GM19043 (cell line): ENCODE measurements around the gene B4GALT3.

Experiments
- ATAC-seq: cut with Tn5 transposase; IDR thresholded peaks from one replicate; pipeline ENCODE4 v1.9.1; 2021; ENCODE audit warnings: low read depth; ENCODE audit not compliant: unreplicated experiment

B4GALT3 gene

DNA sequence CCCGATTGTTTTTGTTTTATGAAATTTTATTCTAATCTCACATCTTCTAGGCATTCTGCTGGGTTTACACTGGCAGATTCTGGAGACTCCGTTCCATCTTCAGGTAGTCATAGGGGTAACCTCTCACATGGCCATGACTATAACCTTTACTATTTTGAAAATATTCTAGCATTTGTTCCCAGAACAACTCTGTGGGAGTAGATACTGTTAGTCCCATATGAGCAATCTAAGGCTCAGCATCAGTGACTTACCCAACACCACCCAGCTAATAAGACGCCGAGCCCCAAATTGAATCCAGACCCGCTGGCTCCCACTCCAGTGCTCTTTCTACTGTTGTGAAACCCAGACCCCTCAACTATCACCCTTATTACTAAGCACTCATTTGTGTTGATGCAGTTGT is 11.7 kb upstream of the B4GALT3 start:
- ATAC-seq, result no peak

DNA sequence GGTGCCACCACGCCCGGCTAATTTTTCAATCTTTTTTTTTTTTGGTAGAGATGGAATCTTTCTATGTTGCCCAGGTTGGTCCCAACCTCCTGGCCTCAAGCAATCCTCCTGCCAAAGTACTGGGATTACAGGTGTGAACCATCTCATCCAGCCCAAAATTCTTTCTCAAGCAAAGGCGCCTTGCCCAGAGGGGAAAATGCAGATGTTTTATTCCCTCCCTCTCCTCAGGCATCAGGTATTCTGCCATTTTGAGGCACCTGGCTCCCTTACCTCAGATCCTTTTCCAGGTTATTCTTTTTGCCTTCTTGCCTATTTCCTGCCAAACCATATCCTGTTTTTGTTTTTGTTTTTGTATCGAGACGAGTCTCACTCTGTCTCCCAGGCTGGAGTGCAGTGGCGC is 11.1 kb upstream of the B4GALT3 start:
- no peak for ATAC-seq

DNA sequence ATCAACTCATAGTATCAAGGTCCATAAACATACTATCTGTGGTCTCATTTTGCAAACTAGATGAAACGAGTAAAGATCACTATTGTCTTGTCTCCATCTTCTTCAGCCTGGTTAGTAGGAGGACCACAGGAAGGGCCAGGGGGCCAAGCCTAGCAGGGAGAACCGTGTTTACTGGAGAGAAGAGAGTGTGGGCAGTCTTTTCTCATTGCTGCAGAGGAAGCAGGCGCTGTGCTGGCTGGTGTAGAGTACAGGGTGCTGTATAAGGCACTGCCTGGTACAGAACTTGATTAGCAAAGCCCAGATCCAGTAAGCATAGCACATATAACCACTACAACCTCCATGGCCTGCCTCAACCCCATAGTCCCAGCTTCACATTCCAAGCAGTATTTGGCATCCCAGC is 10.0 kb upstream of the B4GALT3 start:
- ATAC-seq, result no peak

DNA sequence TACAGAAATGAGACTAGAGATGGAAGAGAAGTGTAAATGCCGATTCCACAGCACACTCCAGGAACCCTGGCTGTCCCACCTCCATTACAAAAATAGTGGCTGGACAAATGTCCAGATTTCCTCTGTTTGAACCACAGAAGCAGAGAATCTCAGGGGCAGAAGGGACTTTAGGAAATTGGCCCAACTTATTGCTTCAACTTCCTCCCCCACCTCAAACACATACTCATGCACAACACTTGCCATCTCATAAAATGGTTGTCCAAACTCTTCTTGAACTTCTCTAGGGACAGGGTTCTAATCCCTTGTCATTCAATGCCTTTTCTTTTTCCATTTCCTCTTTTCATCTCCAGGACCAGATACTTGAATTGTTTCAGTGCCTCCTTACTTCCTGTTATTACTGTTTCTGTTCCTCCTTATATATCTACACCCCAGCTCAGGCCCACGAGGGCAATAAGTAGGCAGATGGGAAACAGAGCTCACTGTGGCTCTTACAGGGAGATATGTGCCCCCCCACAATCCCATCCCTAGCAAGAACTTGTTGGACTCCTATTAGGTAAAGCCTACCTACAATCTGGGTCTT is 8.5 kb upstream of the B4GALT3 start:
- ATAC-seq, result no peak

DNA sequence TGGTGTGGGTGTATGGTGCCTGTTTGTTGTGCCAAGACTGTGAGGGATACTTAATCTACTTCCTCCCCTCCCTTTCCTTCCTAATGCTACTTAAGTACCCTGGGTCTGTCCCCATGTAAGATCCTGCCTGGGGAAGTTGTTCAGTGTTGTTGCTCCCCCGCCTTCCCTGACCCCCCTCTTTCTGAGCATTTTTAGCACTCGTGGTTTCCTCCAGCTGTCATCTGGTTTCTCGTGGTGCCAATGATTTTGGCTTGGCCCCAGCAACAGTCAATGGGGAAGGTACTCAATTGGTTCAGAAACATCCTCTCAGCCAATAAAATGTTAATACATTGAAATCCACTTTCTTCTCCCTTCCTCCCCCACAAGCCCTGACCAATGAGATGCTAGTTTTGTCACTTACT is 8.0 kb upstream of the B4GALT3 start:
- peak; percentile 63 for ATAC-seq

DNA sequence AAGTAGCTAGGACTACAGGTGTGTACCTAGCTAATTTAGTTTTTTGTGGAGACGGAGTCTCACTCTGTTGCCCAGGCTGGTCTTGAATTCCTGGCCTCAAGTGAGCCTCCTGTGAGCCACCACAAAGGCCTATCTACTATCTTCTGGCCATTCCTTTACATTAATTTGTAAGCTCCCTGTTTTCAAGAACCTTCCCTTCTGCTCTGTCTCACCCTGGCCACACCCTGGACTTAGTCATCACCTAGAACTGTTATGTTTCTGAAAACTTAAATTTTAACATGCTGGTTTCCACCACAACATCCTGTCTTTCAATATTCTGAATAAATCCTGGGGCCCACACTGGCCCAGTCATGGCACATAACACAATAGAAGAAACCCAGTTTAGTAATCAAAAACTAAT is 4.9 kb upstream of the B4GALT3 start:
- ATAC-seq, result peak; percentile 30

DNA sequence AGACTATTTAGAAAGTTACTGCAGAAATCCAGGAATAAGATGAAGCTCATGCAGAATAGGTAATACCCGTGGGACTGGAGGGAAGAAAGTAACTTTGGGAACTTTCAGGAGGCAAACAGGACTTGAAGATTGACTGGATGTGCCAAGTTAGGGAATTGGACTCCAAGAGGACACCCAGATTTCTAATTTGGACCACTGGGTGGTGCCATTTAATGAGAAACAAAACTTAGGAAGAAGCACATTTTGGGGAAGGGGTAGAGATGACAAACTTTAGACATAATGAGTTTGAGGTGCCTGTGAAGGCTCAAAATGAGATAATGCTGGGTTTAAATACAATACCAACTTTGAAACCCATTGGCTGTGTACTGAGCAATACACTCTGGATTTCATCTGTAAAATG is 3.3 kb upstream of the B4GALT3 start:
- no peak for ATAC-seq

DNA sequence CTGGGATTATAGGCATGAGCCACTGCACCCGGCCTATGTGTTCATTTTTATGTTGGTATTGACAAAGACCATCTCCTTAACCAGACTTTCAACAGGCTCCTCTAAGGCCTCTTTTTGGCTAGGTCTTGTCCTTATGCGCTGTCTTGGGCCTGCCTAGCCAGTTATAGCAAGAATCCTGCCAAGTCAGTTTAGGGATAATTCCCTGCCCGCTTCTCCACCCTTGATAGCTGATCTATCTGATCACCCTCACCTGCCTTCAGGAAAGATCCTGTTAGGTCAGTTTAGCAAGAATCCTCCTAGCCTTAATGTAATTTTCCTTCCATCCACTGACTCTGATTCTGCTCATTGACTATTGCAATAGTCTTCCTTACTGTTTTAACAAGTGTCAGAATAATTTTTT is 2.4 kb upstream of the B4GALT3 start:
- no peak for ATAC-seq

DNA sequence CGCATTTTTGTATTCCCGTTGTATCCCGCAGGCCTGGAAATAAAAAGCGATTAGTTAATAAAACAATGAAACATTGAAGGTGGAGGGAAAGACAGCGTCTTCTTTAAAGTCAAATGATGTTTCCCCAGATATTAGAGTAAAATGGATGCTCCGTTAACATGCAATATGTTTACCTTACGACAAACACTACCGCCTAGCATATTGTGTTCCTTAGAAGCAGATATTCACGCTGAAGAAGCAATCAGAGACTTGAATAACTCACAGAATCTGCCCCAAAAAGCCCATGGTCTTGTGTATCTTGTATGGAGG is 583 bp upstream of the B4GALT3 start:
- ATAC-seq, result no peak

DNA sequence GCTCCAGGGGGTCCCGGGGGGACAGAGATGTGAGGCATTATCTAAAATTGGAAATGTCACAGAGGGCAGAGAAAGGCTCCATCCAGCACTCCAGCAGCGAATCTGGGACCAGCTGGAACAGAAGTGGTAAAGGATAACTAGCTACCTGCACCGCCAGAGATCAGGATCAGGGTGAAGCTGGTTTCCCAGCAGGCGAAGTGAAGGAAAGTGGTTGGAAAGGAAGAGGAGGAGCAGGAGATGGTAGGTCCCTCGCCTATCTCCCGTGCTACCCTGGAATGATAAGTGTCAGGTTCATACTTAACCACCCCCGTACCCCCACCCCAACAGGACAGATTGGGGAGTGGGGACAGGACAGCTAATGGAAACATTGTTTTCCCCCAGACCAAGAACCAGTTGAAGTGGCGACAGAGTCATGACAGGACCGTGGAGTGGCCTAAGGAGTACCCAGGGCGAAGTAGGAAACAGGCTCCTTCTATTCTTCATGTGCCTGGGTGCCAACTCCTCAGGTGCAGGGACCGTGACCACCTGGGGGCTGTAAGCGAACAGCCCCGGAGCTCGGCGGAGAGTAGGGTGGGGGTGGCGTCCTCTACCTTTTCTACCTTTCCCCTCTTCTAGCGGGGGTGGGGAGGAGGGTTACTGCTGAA is 717 bp downstream of the B4GALT3 start:
- ATAC-seq, result no peak

DNA sequence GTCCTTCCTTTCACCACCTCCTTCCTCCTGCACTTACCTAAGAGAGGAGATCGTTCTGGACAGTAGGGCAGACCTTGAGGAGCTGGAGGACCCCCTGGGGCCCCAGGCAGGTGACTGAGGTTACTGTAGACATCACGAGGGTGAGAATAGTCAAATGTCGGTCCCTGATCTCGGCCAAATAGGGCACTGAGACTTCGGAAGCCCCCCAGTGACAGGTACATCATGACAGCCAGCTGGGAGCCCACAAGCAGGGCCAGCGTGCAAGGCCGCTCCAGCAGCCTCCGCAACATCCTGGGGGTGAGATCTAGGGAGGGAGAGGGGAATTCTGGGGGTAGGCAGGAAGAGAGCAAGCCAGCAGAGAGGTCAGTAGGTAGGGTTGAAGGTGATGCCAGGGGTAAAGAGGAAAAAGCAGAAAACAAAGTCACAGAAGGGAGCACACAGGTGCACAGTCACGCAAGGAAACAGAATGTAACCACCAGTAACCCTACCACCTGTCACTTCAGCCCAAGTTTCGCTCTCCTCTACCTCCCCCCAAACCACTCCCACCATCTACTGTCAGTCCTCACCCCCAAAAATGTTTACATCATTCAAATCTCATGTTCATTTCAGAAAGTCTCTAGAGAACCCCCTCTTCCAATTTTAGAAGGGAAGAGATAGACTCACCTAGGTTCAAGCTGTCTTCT is 1.4 kb downstream of the B4GALT3 start:
- ATAC-seq, result no peak

DNA sequence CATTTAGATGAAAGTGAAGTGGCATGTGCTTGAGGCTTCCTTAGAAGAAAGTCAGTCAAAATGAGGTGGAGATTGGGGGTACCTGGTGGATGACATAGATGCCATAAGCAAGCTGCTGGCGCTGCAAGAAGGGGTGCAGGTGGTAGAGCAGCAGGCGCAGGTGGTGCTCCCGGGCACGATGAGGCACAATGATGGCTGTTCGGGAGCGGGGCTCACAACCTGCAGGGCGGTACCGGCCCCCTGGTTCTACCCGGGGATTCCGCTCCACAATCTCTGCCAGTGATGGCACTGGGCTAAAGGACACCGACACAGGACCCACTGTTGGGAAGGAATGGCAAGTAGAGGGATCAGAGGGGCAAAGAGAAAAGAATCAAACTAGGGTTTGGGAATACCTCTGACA is 2.4 kb downstream of the B4GALT3 start:
- ATAC-seq, result no peak

DNA sequence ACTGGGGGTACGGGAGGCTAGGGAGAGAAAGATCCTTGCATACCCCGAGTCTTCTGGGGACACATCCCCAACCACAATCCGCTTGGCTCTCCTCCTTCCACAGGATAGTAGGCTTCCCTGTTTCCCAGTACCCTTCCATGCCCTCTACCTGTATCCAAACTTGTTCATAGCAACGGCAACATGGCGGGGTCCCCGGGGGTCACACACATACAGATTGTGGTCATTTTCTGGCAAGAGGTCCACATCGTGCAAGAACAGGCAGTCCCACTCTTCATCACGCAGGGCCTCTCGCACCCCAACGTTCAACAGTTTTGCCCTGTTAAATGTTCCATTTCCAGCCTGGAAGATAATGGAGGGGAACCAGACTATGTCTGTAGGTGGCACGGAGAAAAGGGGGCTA is 3.6 kb downstream of the B4GALT3 start:
- no peak for ATAC-seq

DNA sequence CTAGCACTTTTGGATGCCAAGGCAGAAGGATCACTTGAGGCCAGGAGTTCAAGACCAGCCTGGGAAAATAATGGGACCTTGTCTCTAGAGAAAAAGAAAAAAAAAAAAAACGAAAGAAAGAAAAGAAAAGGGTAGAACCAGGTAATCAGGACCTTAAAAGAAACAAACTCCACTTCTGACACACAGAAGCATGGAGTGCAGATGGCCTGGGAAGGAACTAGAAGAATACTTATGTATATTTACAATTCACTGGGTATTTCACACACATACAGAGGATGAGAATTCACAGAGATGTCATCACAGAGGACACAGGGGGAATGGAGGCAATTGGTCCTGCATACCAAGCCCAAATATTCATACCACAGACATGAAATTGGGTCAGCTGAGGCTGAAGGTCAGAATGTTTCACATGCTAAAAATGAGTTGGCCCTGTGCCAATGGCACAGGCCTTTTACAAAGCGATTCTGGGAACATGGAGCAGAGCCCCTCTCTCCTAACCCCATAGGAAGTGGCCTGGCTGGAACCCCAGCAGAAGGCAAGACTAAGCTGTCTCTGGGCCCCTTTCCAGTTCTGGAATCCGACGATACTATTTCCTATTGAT is 4.4 kb downstream of the B4GALT3 start:
- no peak for ATAC-seq

DNA sequence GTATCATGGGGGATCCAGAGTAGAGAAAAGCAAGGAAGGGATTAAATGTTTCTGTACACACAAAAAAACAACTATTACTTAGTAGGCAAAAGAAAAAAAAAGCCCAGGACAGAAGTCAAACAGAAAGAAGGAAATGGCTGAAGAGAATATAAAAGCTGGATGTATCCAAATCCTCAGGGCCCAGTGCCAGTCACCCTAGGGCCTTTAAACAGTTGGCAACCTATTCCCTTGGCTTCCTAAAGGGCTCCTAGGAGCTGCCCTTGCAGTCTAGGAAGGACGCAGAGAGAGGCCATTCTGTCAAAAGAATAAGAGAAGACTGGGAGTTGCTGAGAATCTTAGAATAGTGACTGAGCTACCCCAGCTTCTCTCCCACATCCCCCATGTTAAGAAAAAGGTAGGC is 5.0 kb downstream of the B4GALT3 start:
- ATAC-seq, result no peak

DNA sequence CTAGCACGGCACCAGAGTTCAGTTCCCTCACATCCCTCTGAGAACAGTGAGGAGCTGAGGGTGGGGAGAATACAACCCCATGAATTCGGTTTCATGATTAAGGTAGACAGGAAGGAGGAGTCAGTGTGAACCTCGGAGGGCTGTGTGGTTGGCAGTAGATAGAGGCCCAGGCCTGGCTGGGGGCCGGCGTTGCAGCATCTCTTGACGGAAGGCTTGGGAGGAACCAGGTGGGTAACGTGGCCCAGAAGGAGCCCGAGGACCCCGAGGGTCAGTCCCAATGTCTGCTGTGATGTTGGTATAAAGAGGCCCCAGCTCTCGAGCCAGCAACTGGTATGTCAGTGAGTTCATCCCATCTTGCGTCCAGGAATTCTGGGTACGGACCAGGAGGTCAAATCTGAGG is 5.6 kb downstream of the B4GALT3 start:
- no peak for ATAC-seq

DNA sequence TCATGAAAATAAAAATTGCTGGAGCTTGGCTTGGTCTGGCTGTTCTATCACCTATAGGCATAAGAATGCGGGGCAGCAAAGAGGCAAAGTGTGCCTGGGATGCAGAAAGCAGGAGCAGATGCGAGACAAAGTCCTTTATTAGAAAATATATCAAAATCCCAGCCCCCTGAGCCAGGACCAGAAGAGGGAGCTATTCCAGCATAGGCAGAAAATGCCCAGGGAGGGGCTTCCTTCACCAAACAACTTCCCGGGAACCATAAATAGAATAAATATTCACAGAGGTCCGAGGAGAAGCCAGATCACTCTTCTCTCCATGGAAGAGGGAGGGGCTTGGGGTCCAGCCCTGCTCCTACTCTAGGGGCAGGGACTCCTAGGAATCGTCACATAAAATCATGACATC is 6.1 kb downstream of the B4GALT3 start:
- ATAC-seq, result no peak

DNA sequence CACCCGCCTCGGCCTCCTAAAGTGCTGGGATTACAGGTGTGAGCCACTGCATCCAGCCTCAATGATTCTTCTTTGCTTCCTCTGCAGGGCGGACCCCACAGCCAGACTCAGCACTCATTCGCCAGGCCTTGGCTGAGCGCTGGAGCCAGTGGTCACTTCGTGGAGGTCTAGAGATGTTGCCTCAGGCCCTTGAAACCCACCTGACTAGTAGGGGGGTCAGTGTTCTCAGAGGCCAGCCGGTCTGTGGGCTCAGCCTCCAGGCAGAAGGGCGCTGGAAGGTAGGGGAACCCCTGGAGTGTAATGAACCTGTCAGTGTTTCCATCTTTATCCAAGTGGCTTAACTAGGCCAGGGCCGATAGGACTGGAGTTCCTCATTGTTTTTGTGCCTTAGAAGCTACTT is 8.4 kb downstream of the B4GALT3 start:
- ATAC-seq, result no peak

DNA sequence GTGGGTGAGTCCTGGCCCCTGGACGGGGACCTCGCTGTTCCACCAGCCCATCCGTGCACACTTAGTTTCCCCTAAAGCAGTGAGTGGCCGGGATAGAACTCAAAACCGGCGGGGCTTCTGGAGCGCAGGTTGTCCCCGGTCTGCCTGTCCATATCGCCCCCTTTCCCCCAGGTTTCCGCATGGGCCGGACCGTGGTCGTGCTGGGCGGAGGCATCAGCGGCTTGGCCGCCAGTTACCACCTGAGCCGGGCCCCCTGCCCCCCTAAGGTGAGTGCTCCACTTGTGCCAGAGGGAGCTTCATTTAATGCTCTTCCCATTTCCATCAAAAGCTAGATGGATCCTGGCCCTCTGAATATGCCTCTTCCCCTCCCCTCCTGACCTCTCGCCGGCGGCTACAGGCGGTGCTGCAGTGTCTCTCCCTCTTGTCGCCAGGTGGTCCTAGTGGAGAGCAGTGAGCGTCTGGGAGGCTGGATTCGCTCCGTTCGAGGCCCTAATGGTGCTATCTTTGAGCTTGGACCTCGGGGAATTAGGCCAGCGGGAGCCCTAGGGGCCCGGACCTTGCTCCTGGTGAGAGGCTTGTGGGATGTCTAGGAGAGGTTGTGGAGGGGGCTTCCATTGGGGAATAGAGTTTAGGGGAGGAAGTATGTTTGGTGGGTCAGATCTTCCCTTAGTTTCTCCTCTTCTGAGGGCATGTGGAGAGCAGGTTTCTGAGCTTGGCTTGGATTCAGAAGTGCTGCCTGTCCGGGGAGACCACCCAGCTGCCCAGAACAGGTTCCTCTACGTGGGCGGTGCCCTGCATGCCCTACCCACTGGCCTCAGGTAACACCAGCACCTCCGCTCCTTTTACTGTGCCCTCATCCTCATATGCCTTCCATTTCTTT is 10.4 kb downstream of the B4GALT3 start:
- no peak for ATAC-seq

DNA sequence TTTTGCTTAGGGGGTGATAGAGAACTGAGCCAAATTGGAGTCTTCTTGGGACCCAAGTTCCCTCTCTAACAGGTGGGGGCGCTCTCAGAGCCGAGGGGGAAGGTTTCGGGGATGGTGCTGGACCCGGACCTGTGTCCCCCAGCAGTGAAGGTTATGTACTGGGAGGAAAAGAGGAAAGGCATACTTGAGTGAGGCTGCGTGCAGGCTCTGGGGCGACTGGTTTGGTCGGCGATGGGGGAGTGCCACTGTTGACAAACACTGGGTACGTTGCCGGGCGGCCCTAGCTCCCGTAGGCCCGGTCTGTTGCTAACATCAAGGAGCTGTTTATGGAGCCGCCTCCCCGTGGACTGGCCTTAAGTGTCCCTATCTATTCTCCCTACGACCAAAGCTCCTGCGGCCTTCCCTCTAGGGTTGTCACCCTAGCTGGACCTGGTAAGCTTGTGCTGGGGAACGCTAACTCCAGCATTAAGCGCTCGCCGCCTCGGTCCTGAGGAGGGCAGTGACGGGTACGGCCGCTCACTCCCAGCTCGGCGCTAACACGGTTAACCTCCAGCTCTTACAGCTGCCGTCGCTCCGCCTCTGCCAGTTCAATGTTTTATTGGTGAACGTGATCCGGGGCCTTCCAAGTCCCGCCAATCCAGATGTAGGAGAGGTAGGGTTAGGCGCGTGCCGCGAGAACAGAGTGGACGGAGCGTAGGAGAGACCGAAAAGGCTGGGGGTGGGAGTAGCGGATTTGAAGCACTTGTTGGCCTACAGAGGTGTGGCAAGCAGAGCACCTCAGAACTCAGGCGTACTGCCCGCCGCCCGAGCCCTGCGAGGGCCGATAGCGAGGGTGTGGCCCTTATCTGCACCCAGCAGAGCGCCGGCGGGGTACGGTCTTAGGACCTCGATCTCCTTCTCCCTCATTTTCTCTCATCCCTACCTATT is 11.3 kb downstream of the B4GALT3 start, which contains the start of gene PPOX:
PPOX (plus strand) TSS at position 685 of the 927 bp plus-strand sequence. CDS start 422 bp downstream, outside the sequence.
- peak; percentile 96 for ATAC-seq
